ENCODE data around the gene ING1.

The ING1 gene

DNA sequence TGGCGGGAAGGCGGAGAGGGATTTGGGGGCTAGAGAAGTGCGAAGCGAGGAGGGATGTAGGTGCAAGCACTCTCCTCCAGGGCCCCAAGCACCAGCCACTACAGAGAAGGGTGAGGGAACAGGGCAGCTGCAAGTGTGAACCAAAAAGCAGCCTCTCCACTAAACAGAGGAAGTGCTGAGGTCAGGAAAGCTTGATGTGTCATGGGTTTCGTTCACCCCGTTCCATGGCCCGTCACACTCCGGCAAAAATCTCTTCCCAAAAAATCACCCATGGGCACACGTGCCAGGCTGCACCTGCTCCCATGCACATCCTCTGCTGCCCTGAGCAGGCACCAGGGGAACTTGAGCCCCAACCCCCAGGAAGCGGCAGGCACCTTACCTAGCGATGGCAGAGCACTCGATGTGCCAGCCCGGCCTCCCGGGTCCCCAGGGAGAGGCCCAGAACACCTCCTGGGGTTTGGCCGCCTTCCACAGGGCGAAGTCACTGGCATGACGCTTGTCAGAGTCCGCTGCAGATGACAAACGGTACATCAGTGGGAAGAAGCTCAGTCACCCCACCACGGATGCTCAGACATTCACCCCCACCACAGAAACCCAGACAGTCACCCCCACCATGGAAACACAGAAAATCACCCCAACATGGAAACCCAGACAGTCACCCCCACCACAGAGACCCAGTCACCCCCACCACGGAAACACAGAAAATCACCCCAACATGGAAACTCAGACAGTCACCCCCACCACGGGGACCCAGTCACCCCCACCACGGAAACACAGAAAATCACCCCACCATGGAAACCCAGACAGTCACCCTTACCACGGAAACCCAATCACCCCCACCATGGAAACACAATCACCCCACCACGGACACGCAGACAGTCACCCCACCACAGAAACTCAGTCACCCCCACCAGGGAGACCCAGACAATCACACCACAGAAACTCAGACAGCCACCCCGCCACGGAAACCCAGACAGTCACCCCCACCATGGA is 36.6 kb upstream of the ING1 start:
- no peak for DNase-seq (ENCODE audit: low read depth)
- H3K4me3 ChIP-seq (replicated peaks; ENCODE audit: low read depth, low read length): no peak overlapping the region
- TF ChIP-seq, protein P1, sequence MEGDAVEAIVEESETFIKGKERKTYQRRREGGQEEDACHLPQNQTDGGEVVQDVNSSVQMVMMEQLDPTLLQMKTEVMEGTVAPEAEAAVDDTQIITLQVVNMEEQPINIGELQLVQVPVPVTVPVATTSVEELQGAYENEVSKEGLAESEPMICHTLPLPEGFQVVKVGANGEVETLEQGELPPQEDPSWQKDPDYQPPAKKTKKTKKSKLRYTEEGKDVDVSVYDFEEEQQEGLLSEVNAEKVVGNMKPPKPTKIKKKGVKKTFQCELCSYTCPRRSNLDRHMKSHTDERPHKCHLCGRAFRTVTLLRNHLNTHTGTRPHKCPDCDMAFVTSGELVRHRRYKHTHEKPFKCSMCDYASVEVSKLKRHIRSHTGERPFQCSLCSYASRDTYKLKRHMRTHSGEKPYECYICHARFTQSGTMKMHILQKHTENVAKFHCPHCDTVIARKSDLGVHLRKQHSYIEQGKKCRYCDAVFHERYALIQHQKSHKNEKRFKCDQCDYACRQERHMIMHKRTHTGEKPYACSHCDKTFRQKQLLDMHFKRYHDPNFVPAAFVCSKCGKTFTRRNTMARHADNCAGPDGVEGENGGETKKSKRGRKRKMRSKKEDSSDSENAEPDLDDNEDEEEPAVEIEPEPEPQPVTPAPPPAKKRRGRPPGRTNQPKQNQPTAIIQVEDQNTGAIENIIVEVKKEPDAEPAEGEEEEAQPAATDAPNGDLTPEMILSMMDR (IDR thresholded peaks at IDR 0.05; ENCODE audit: low read length, missing control alignments): no peak

GRCh38 chr13:110677731-110678545 is 35.6 kb upstream of the ING1 start:
- no peak overlapping the region for H3K4me3 ChIP-seq (replicated peaks; ENCODE audit: low read depth, low read length)
- TF ChIP-seq, protein P1 (IDR thresholded peaks at IDR 0.05; ENCODE audit: low read length, missing control alignments): no peak
- DNase-seq (ENCODE audit: low read depth): peak; percentile 10

DNA sequence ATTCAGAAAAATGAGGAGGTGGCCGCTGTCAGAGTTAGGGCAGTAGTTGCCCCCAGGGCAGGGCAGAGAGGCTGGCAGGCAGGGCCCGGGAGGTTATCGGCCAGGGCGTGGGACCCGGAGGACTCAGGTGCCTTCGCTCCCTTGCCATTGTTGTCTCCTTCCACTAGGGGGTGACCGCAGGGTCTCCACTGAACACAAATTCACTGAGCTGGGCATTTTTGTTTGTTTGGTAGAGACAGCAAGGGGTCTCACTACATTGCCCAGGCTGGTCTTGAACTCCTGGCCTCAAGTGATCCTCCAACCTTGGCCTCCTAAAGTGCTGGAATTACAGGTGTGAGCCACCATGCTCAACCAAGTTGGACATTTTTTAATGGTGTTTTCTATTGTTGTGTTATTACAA is 32.6 kb upstream of the ING1 start:
- no peak overlapping the region for H3K4me3 ChIP-seq (replicated peaks; ENCODE audit: low read depth, low read length)
- DNase-seq (ENCODE audit: low read depth): peak; percentile 28
- TF ChIP-seq, protein P1 (IDR thresholded peaks at IDR 0.05; ENCODE audit: low read length, missing control alignments): peak; percentile 55

- no peak for DNase-seq (ENCODE audit: low read depth)
- TF ChIP-seq, protein P1 (IDR thresholded peaks at IDR 0.05; ENCODE audit: low read length, missing control alignments): no peak
- H3K4me3 ChIP-seq (replicated peaks; ENCODE audit: low read depth, low read length): no peak overlapping the region
Measured at GRCh38 chr13:110681868-110682550, 31.5 kb upstream of the ING1 start.

GRCh38 chr13:110682746-110683145 is 30.8 kb upstream of the ING1 start:
- TF ChIP-seq, protein P1 (IDR thresholded peaks at IDR 0.05; ENCODE audit: low read length, missing control alignments): no peak
- H3K4me3 ChIP-seq (replicated peaks; ENCODE audit: low read depth, low read length): no peak overlapping the region
- no peak for DNase-seq (ENCODE audit: low read depth)

- peak; percentile 36 for DNase-seq (ENCODE audit: low read depth)
- H3K4me3 ChIP-seq (replicated peaks; ENCODE audit: low read depth, low read length): no peak overlapping the region
- TF ChIP-seq, protein P1 (IDR thresholded peaks at IDR 0.05; ENCODE audit: low read length, missing control alignments): peak; percentile 40
Measured at GRCh38 chr13:110683203-110683883, 30.2 kb upstream of the ING1 start.
